G401 (cell line): ENCODE measurements around the gene OLAH. TPM values are rescaled to one million over a fixed set of nuclear protein-coding genes. Genes with fewer than 3 reads are reported as not detected.

Experiments used
- DNase-seq: peaks from one replicate; pipeline ENCODE4 v3.0.0-alpha.2; 2015; ENCODE audit warnings: low spot score
- in situ Hi-C: cut with HindIII; loops from 2 replicates; pipeline ENCODE4 v1.10.0; 2016; ENCODE audit warnings: low sequenced_read_pairs, mixed read lengths
- total RNA-seq: library from RNA; depleted of rRNA; stranded (reverse); fragments of >200 nt; shearing (Covaris generic); gene quantifications from 2 replicates; pipeline ENCODE4 v1.2.3, GENCODE V29; 2014

OLAH gene
- total RNA-seq, 1 experiment from 2014 or later: not detected

GRCh38 chr10:15060638-15061037 is 16.9 kb downstream of the OLAH start:
- no peak for DNase-seq
- in situ Hi-C loops: no loop called here

GRCh38 chr10:15067154-15067553 is 23.4 kb downstream of the OLAH start:
- no peak for DNase-seq
- in situ Hi-C loops: no loop called here

- DNase-seq: no peak
- in situ Hi-C loops: no loop called here
Observed at GRCh38 chr10:15068802-15069201, 25.1 kb downstream of the OLAH start.

- in situ Hi-C loops: no loop called here
- no peak for DNase-seq
Observed at GRCh38 chr10:15069230-15069629, 25.5 kb downstream of the OLAH start.

- in situ Hi-C loops: no loop called here
- no peak for DNase-seq
Observed at GRCh38 chr10:15072358-15072757, 28.6 kb downstream of the OLAH start.

GRCh38 chr10:15075421-15075820 is 31.7 kb downstream of the OLAH start:
- in situ Hi-C loops: no loop called here
- DNase-seq: no peak

GRCh38 chr10:15083674-15084501 is 40.1 kb downstream of the OLAH start:
- in situ Hi-C loops: no loop called here
- DNase-seq: no peak

GRCh38 chr10:15084502-15084922 is 40.8 kb downstream of the OLAH start:
- peak; percentile 79 for DNase-seq
- in situ Hi-C loops: no loop called here

GRCh38 chr10:15088428-15089261 is 44.9 kb downstream of the OLAH start, which contains the start of gene ACBD7:
Gene ACBD7 (minus strand): TSS chr10:15088776. CDS start chr10:15088728, 48 bp downstream.
- in situ Hi-C loops: no loop called here
- peak; percentile 81 for DNase-seq

- in situ Hi-C loops: no loop called here
- no peak for DNase-seq
Observed at GRCh38 chr10:15091418-15091817, 47.7 kb downstream of the OLAH start.

GRCh38 chr10:15092855-15093408 is 49.2 kb downstream of the OLAH start:
- in situ Hi-C loops: no loop called here
- DNase-seq: no peak

- in situ Hi-C loops: no loop called here
- DNase-seq: no peak
Observed at GRCh38 chr10:15096661-15097010, 52.9 kb downstream of the OLAH start.

- in situ Hi-C loops: no loop called here
- peak; percentile 96 for DNase-seq
Observed at GRCh38 chr10:15097011-15097812, 53.5 kb downstream of the OLAH start, which contains the start of gene RPP38. Gene RPP38 (plus strand): TSS chr10:15097355. CDS start chr10:15103315, 5,960 bp downstream.

GRCh38 chr10:15099886-15100285 is 56.1 kb downstream of the OLAH start:
- in situ Hi-C loops: no loop called here
- no peak for DNase-seq

- in situ Hi-C loops: no loop called here
- no peak for DNase-seq
Observed at GRCh38 chr10:15103513-15103912, 59.8 kb downstream of the OLAH start.

GRCh38 chr10:15106352-15107013 is 62.7 kb downstream of the OLAH start:
- in situ Hi-C loops: no loop called here
- peak; percentile 71 for DNase-seq

- in situ Hi-C loops: no loop called here
- DNase-seq: no peak
Observed at GRCh38 chr10:15112657-15113056, 68.9 kb downstream of the OLAH start.

GRCh38 chr10:15113766-15114165 is 70.0 kb downstream of the OLAH start:
- DNase-seq: no peak
- in situ Hi-C loops: no loop called here

- in situ Hi-C loops: no loop called here
Observed at GRCh38 chr10:15116225-15116624, 72.5 kb downstream of the OLAH start.

More at GRCh38 chr10:15116225-15116624, 72.5 kb downstream of the OLAH start:
- DNase-seq: no peak
